ENCODE data around the gene ITPA.

DNA sequence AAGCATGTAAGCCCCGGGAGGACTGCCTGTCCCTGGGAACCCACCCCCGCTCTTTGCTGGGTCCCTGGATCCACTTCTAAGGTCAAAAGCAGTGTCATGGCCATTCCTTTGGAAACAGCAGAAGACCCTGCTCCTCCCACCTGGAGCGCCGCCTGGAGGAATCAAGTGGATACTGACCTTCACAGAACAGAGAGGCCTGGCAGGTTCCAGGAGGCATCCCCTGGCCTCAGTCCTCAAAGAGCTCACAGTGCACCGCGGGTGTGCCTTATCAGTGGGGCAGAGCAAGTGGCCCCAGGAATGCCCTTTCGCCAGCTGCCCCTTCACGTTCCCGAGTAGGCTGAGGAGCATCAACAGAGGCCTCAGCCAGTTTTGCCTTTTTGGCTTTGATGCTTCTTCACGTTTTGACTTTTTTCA lies 40.8 kb downstream of the ITPA start:
- TF ChIP-seq, protein P1, sequence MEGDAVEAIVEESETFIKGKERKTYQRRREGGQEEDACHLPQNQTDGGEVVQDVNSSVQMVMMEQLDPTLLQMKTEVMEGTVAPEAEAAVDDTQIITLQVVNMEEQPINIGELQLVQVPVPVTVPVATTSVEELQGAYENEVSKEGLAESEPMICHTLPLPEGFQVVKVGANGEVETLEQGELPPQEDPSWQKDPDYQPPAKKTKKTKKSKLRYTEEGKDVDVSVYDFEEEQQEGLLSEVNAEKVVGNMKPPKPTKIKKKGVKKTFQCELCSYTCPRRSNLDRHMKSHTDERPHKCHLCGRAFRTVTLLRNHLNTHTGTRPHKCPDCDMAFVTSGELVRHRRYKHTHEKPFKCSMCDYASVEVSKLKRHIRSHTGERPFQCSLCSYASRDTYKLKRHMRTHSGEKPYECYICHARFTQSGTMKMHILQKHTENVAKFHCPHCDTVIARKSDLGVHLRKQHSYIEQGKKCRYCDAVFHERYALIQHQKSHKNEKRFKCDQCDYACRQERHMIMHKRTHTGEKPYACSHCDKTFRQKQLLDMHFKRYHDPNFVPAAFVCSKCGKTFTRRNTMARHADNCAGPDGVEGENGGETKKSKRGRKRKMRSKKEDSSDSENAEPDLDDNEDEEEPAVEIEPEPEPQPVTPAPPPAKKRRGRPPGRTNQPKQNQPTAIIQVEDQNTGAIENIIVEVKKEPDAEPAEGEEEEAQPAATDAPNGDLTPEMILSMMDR (CRISPR knock-in tag; IDR thresholded peaks at IDR 0.05) = peak; percentile 98
- TF ChIP-seq, protein P2, sequence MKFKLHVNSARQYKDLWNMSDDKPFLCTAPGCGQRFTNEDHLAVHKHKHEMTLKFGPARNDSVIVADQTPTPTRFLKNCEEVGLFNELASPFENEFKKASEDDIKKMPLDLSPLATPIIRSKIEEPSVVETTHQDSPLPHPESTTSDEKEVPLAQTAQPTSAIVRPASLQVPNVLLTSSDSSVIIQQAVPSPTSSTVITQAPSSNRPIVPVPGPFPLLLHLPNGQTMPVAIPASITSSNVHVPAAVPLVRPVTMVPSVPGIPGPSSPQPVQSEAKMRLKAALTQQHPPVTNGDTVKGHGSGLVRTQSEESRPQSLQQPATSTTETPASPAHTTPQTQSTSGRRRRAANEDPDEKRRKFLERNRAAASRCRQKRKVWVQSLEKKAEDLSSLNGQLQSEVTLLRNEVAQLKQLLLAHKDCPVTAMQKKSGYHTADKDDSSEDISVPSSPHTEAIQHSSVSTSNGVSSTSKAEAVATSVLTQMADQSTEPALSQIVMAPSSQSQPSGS (CRISPR knock-in tag; IDR thresholded peaks at IDR 0.05) = peak; percentile 65; the same call in 1 of the 2 replicates
- TF ChIP-seq FOXJ3 (CRISPR knock-in tag; IDR thresholded peaks at IDR 0.05; ENCODE audit: borderline replicate concordance) (no peak; the same call in 1 of the 2 replicates), ARNT (IDR thresholded peaks at IDR 0.05) (no peak), BCL6 (CRISPR knock-in tag; IDR thresholded peaks at IDR 0.05) (no peak; the same call in 1 of the 2 replicates), ZNF552 (CRISPR knock-in tag; IDR thresholded peaks at IDR 0.05; ENCODE audit: borderline replicate concordance) (no peak), FOXM1 (CRISPR knock-in tag; IDR thresholded peaks at IDR 0.05) (no peak), ZNF337 (CRISPR knock-in tag; IDR thresholded peaks at IDR 0.05; ENCODE audit: borderline replicate concordance, low read depth) (no peak), RFX5 (IDR thresholded peaks at IDR 0.05; ENCODE audit: low read depth, low read length) (no peak), SRSF1 (optimal IDR thresholded peaks at IDR 0.05; ENCODE audit: low read depth, low read length) (no peak), PHF8 (CRISPR knock-in tag; IDR thresholded peaks at IDR 0.05) (no peak)
- TF ChIP-seq, protein P3, sequence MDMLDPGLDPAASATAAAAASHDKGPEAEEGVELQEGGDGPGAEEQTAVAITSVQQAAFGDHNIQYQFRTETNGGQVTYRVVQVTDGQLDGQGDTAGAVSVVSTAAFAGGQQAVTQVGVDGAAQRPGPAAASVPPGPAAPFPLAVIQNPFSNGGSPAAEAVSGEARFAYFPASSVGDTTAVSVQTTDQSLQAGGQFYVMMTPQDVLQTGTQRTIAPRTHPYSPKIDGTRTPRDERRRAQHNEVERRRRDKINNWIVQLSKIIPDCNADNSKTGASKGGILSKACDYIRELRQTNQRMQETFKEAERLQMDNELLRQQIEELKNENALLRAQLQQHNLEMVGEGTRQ (IDR thresholded peaks at IDR 0.05; ENCODE audit: low read depth, low read length) = no peak
- TF ChIP-seq, protein P3 (CRISPR knock-in tag; IDR thresholded peaks at IDR 0.05; ENCODE audit: borderline replicate concordance) = no peak
- TF ChIP-seq, protein P4, sequence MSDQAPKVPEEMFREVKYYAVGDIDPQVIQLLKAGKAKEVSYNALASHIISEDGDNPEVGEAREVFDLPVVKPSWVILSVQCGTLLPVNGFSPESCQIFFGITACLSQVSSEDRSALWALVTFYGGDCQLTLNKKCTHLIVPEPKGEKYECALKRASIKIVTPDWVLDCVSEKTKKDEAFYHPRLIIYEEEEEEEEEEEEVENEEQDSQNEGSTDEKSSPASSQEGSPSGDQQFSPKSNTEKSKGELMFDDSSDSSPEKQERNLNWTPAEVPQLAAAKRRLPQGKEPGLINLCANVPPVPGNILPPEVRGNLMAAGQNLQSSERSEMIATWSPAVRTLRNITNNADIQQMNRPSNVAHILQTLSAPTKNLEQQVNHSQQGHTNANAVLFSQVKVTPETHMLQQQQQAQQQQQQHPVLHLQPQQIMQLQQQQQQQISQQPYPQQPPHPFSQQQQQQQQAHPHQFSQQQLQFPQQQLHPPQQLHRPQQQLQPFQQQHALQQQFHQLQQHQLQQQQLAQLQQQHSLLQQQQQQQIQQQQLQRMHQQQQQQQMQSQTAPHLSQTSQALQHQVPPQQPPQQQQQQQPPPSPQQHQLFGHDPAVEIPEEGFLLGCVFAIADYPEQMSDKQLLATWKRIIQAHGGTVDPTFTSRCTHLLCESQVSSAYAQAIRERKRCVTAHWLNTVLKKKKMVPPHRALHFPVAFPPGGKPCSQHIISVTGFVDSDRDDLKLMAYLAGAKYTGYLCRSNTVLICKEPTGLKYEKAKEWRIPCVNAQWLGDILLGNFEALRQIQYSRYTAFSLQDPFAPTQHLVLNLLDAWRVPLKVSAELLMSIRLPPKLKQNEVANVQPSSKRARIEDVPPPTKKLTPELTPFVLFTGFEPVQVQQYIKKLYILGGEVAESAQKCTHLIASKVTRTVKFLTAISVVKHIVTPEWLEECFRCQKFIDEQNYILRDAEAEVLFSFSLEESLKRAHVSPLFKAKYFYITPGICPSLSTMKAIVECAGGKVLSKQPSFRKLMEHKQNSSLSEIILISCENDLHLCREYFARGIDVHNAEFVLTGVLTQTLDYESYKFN (CRISPR knock-in tag; conservative IDR thresholded peaks at IDR 0.05) = peak; percentile 25; the same call in 1 of the 2 replicates

Data from HepG2 (cell line).